Liver (tissue), 9 donors: ENCODE data around the gene COX19. TPM values are rescaled to one million over a fixed set of nuclear protein-coding genes. Genes with fewer than 3 reads are reported as not detected.

Experiments used
- DNase-seq: peaks from one replicate; pipeline ENCODE4 v3.0.0-alpha.2; 2017; ENCODE audit warnings: low spot score
- H3K27ac ChIP-seq, 2 donors: one replicate each; pipeline ENCODE4 v1.7.0; 2013; ENCODE audit warnings: inconsistent platforms in 2 of 2, low read length in 2 of 2, control low read depth in 1 of 2, low read depth in 1 of 2, mild to moderate bottlenecking in 1 of 2
- H3K27me3 ChIP-seq, 4 donors: one replicate each; pipeline versions ENCODE4 v1.6.1 to v1.7.0; 2013; ENCODE audit warnings: low read length in 3 of 4, inconsistent platforms in 1 of 4, mild to moderate bottlenecking in 1 of 4, moderate library complexity in 1 of 4; ENCODE audit not compliant: control insufficient read depth in 4 of 4, insufficient read depth in 4 of 4
- H3K36me3 ChIP-seq, 4 donors: one replicate each; pipeline versions ENCODE4 v1.6.1 to v1.7.0; 2013; ENCODE audit warnings: low read length in 3 of 4, mild to moderate bottlenecking in 3 of 4, low read depth in 1 of 4, moderate library complexity in 1 of 4; ENCODE audit not compliant: control insufficient read depth in 4 of 4, insufficient read depth in 3 of 4
- H3K4me1 ChIP-seq, 4 donors: one replicate each; pipeline versions ENCODE4 v1.6.1 to v1.7.0; 2013; ENCODE audit warnings: low read length in 3 of 4, mild to moderate bottlenecking in 3 of 4, moderate library complexity in 1 of 4; ENCODE audit not compliant: control insufficient read depth in 4 of 4, insufficient read depth in 4 of 4
- H3K4me3 ChIP-seq, 3 donors: one replicate each; pipeline versions ENCODE4 v1.6.1 to v1.7.0; 2013; ENCODE audit warnings: low read length in 3 of 3, control low read depth in 1 of 3, low read depth in 1 of 3, mild to moderate bottlenecking in 1 of 3
- H3K9ac ChIP-seq, 2 donors: one replicate each; pipeline ENCODE4 v1.7.0; 2013; ENCODE audit warnings: low read length in 2 of 2, mild to moderate bottlenecking in 2 of 2, moderate library complexity in 2 of 2, control low read depth in 1 of 2, low read depth in 1 of 2
- H3K9me3 ChIP-seq, 4 donors: one replicate each; pipeline versions ENCODE4 v1.6.1 to v1.7.0; 2013; ENCODE audit warnings: low read length in 3 of 4; ENCODE audit not compliant: control insufficient read depth in 4 of 4
- EGR1 ChIP-seq, 2 donors: IDR thresholded peaks; 2 replicates each; pipeline ENCODE4 v1.6.1; 2016 to 2018; ENCODE audit warnings: antibody characterized with exemption in 2 of 2, low read depth in 2 of 2
- FOXA1 ChIP-seq: IDR thresholded peaks from 2 replicates; pipeline ENCODE4 v1.6.1; 2016; ENCODE audit warnings: antibody characterized with exemption
- FOXA2 ChIP-seq: IDR thresholded peaks from 2 replicates; pipeline ENCODE4 v1.6.1; 2016; ENCODE audit warnings: antibody characterized with exemption
- GABPA ChIP-seq, 2 donors: IDR thresholded peaks in 1 of 2; conservative IDR thresholded peaks in 1 of 2; 2 replicates each; pipeline ENCODE4 v1.6.1; 2016; ENCODE audit warnings: antibody characterized with exemption in 2 of 2, mild to moderate bottlenecking in 1 of 2, moderate library complexity in 1 of 2
- HNF4A ChIP-seq, 2 donors: conservative IDR thresholded peaks; 2 replicates each; pipeline ENCODE4 v1.6.1; 2016; ENCODE audit warnings: antibody characterized with exemption in 2 of 2, mild to moderate bottlenecking in 2 of 2
- JUND ChIP-seq, 2 donors: IDR thresholded peaks; 2 replicates each; pipeline ENCODE4 v1.6.1; 2016; ENCODE audit warnings: antibody characterized with exemption in 2 of 2
- MAX ChIP-seq: IDR thresholded peaks from 2 replicates; pipeline ENCODE4 v1.6.1; 2016; ENCODE audit warnings: antibody characterized with exemption
- NR2F2 ChIP-seq: IDR thresholded peaks from 2 replicates; pipeline ENCODE4 v1.6.1; 2016; ENCODE audit warnings: antibody characterized with exemption
- SP1 ChIP-seq: IDR thresholded peaks from 2 replicates; pipeline ENCODE4 v1.6.1; 2018; ENCODE audit warnings: antibody characterized with exemption, mild to moderate bottlenecking
- TAF1 ChIP-seq: conservative IDR thresholded peaks from 2 replicates; pipeline ENCODE4 v1.6.1; 2016; ENCODE audit warnings: antibody characterized with exemption, mild to moderate bottlenecking
- YY1 ChIP-seq: IDR thresholded peaks from 2 replicates; pipeline ENCODE4 v1.6.1; 2016; ENCODE audit warnings: antibody characterized with exemption, mild to moderate bottlenecking
- ZBTB33 ChIP-seq: IDR thresholded peaks from 2 replicates; pipeline ENCODE4 v1.6.1; 2016; ENCODE audit warnings: antibody characterized with exemption
- WGBS: extraction: QIAGEN DNeasy Blood & Tissue Kit; methylation state at CpG from one replicate; pipeline ENCODE4 v1.1.7; 2013; 5-methylcytosine and 5-hydroxymethylcytosine counted together
- polyA plus RNA-seq, 2 donors: library from polyadenylated mRNA; stranded (reverse) in 1 of 2; unstranded in 1 of 2; fragments of 200-250 nt in 1 of 2; fragments of >200 nt in 1 of 2; fragmentation: Nextera tagmentation in 1 of 2; extraction: Ambion mirVana in 1 of 2; gene quantifications; one replicate each; pipeline versions ENCODE4 v1.2.1 to v1.2.3, GENCODE V29; 2013 to 2015
- total RNA-seq, 2 donors: library from RNA; depleted of rRNA; stranded (reverse); fragments of >200 nt; gene quantifications; one replicate each; pipeline ENCODE4 v1.2.3, GENCODE V29; 2014
- TF ChIP-seq, protein P1 (sequence below): fragments of 150-350 bp; IDR thresholded peaks from 2 replicates; pipeline ENCODE4 v1.5.1; 2017; ENCODE audit warnings: improper control_type of control experiment, low read depth, low read length; ENCODE audit not compliant: missing input control
- TF ChIP-seq, protein P2 (sequence below): IDR thresholded peaks from 2 replicates; pipeline ENCODE4 v1.6.1; 2016; ENCODE audit warnings: antibody characterized with exemption, mild to moderate bottlenecking
- TF ChIP-seq, protein P3 (sequence below): IDR thresholded peaks from 2 replicates; pipeline ENCODE4 v1.6.1; 2016; ENCODE audit warnings: antibody characterized with exemption
- donor health status: healthy.
- donor health status: healthy.
- donor health status: healthy.
- donor health status: healthy.
- donor health status: healthy.

COX19 gene
- total and polyA plus RNA-seq, 4 donors: 2.2 to 9.8 (median 4.8) TPM

- H3K9ac ChIP-seq: no peak overlapping the region
- TF ChIP-seq MAX: no peak
- TF ChIP-seq FOXA1: no peak
- no peaks in the 10 kb centered on the region for H3K36me3 ChIP-seq
- H3K9me3 ChIP-seq: no peaks in the 10 kb centered on the region
- WGBS: 94% methylated on average over 36 of the region's 36 CpGs
- no peak overlapping the region for H3K4me3 ChIP-seq
- H3K27me3 ChIP-seq: no peaks in the 10 kb centered on the region
- no peak for DNase-seq
- peaks cover 3 to 15% (median 8%) of the 10 kb centered on the region in 4 donors for H3K4me1 ChIP-seq
- H3K27ac ChIP-seq: no peak overlapping the region
Measured at GRCh38 chr7:990352-990932, 15.1 kb upstream of the COX19 start.

GRCh38 chr7:988963-989529 is 13.7 kb upstream of the COX19 start:
- no peak for DNase-seq
- Histone ChIP-seq H3K36me3 (no peaks in the 10 kb centered on the region), H3K9me3 (no peaks in the 10 kb centered on the region), H3K27ac (no peak overlapping the region), H3K4me3 (no peak overlapping the region), H3K9ac (no peak overlapping the region), H3K27me3 (no peaks in the 10 kb centered on the region), H3K4me1 (peaks cover 3 to 15% (median 8%) of the 10 kb centered on the region in 4 donors)
- 79% methylated on average over 15 of the region's 15 CpGs for WGBS
- TF ChIP-seq, protein P1, sequence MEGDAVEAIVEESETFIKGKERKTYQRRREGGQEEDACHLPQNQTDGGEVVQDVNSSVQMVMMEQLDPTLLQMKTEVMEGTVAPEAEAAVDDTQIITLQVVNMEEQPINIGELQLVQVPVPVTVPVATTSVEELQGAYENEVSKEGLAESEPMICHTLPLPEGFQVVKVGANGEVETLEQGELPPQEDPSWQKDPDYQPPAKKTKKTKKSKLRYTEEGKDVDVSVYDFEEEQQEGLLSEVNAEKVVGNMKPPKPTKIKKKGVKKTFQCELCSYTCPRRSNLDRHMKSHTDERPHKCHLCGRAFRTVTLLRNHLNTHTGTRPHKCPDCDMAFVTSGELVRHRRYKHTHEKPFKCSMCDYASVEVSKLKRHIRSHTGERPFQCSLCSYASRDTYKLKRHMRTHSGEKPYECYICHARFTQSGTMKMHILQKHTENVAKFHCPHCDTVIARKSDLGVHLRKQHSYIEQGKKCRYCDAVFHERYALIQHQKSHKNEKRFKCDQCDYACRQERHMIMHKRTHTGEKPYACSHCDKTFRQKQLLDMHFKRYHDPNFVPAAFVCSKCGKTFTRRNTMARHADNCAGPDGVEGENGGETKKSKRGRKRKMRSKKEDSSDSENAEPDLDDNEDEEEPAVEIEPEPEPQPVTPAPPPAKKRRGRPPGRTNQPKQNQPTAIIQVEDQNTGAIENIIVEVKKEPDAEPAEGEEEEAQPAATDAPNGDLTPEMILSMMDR: no peak

DNA sequence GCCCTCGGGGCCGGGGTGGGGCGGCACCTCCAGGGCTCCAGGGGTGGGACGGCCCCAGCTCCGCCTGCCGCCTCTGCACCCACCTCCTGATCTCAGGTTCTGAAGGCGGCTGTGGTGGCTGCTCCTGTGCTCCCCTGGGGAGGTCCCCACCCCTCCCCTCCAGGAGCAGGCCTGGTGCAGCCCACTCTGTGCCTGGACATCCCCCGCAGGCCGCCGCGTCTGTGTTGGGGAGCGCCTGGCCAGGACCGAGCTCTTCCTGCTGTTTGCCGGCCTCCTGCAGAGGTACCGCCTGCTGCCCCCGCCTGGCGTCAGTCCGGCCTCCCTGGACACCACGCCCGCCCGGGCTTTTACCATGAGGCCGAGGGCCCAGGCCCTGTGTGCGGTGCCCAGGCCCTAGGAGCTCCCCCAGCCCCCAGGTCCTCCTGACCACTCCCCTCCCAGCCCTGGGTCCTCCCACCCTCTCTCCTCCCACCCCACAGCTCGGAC is 13.1 kb upstream of the COX19 start:
- Histone ChIP-seq H3K9ac (no peak overlapping the region), H3K4me1 (peaks cover 3 to 13% (median 7%) of the 10 kb centered on the region in 4 donors), H3K9me3 (no peaks in the 10 kb centered on the region), H3K27ac (no peak overlapping the region), H3K36me3 (no peaks in the 10 kb centered on the region), H3K27me3 (no peaks in the 10 kb centered on the region), H3K4me3 (no peak overlapping the region)
- DNase-seq: no peak
- TF ChIP-seq GABPA (IDR thresholded peaks at IDR 0.05 in 1 of 2, conservative IDR thresholded peaks at IDR 0.05 in 1 of 2): no peak
- TF ChIP-seq EGR1 (IDR thresholded peaks at IDR 0.05; ENCODE audit: low read depth in 2 of 2): no peak
- TF ChIP-seq JUND (IDR thresholded peaks at IDR 0.05): no peak
- TF ChIP-seq NR2F2: no peak
- no peak for TF ChIP-seq HNF4A (conservative IDR thresholded peaks at IDR 0.05)
- no peak for TF ChIP-seq ZBTB33
- TF ChIP-seq SP1: no peak
- TF ChIP-seq FOXA2: no peak
- TF ChIP-seq, protein P2, sequence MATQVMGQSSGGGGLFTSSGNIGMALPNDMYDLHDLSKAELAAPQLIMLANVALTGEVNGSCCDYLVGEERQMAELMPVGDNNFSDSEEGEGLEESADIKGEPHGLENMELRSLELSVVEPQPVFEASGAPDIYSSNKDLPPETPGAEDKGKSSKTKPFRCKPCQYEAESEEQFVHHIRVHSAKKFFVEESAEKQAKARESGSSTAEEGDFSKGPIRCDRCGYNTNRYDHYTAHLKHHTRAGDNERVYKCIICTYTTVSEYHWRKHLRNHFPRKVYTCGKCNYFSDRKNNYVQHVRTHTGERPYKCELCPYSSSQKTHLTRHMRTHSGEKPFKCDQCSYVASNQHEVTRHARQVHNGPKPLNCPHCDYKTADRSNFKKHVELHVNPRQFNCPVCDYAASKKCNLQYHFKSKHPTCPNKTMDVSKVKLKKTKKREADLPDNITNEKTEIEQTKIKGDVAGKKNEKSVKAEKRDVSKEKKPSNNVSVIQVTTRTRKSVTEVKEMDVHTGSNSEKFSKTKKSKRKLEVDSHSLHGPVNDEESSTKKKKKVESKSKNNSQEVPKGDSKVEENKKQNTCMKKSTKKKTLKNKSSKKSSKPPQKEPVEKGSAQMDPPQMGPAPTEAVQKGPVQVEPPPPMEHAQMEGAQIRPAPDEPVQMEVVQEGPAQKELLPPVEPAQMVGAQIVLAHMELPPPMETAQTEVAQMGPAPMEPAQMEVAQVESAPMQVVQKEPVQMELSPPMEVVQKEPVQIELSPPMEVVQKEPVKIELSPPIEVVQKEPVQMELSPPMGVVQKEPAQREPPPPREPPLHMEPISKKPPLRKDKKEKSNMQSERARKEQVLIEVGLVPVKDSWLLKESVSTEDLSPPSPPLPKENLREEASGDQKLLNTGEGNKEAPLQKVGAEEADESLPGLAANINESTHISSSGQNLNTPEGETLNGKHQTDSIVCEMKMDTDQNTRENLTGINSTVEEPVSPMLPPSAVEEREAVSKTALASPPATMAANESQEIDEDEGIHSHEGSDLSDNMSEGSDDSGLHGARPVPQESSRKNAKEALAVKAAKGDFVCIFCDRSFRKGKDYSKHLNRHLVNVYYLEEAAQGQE: no peak
- TF ChIP-seq FOXA1: no peak
- no peak for TF ChIP-seq YY1
- TF ChIP-seq, protein P3, sequence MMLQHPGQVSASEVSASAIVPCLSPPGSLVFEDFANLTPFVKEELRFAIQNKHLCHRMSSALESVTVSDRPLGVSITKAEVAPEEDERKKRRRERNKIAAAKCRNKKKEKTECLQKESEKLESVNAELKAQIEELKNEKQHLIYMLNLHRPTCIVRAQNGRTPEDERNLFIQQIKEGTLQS: no peak
- TF ChIP-seq TAF1: no peak
- WGBS: 48% methylated on average over 24 of the region's 24 CpGs
